ENCODE data around the gene CGN.
A peak's percentile ranks its signal among the peaks of the same experiment; 100 is the strongest.

CGN gene

DNA sequence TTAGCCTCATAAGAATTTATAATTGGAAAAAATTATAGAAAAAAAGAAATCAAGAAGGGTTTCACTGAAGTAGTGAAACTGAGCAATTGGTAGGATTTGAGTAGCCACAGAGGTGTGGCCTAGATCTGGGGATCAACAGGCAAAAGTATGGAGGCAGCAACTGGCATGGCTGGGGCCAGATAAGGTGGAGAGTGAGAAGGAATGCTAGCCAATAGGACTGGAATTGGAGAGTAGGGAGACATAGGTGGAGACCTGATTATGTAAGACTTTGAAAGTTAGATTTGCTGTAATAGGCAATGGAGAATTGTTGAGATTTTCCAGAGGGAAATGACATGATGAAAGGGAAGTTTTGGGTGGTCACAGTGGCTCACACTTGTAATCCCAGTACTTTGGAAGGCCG lies 24.6 kb upstream of the CGN start:
- DNase-seq (ENCODE audit: low read depth) = no peak
- TF ChIP-seq, protein P1, sequence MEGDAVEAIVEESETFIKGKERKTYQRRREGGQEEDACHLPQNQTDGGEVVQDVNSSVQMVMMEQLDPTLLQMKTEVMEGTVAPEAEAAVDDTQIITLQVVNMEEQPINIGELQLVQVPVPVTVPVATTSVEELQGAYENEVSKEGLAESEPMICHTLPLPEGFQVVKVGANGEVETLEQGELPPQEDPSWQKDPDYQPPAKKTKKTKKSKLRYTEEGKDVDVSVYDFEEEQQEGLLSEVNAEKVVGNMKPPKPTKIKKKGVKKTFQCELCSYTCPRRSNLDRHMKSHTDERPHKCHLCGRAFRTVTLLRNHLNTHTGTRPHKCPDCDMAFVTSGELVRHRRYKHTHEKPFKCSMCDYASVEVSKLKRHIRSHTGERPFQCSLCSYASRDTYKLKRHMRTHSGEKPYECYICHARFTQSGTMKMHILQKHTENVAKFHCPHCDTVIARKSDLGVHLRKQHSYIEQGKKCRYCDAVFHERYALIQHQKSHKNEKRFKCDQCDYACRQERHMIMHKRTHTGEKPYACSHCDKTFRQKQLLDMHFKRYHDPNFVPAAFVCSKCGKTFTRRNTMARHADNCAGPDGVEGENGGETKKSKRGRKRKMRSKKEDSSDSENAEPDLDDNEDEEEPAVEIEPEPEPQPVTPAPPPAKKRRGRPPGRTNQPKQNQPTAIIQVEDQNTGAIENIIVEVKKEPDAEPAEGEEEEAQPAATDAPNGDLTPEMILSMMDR (conservative IDR thresholded peaks at IDR 0.05; ENCODE audit: low read length) = no peak

DNA sequence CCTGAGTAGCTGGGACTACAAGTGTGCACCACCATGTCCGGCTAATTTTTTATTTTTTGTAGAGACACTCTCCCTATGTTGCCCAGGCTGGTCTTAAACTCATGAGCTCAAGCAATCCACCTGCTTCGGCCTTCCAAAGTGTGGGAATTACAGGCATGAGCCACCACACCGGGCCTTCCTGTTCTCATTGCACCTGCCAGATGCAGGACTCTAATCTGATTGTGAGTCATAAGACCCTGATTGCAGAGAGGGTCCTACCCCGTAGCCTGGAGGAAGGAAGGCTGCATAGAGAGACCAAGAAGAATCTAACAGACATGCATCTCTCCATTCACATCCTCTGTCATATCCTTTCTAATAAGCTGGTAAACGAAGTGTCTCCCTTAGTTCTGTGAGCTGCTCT lies 19.5 kb upstream of the CGN start:
- DNase-seq (ENCODE audit: low read depth) = no peak
- H3K4me3 ChIP-seq (ENCODE audit: low read length) = no peak overlapping the region
- TF ChIP-seq, protein P1 (conservative IDR thresholded peaks at IDR 0.05; ENCODE audit: low read length) = no peak

More for the DNA sequence above, 24.6 kb upstream of the CGN start:
- H3K4me3 ChIP-seq (ENCODE audit: low read length) = no peak overlapping the region

DNA sequence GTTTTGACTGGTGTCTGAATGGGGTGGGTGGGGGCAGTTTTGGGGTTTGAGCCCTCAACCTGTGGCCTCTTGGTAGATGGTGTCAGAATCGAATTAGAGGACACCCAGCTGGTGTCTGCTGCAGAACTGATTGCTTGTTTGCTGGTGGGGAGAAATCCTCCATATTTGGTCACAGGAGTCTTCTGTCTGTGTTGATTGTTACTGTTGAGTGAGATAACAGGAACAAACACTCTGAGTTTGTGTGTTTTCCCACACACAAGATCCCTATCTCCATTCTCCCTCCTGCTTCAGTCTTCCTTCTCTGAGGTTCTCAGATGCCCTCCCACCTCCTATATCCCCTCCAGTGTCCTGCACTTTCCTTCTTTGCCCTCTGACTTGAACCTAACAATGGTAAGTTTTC lies 19.1 kb upstream of the CGN start:
- no peak for DNase-seq (ENCODE audit: low read depth)
- H3K4me3 ChIP-seq (ENCODE audit: low read length) = no peak overlapping the region
- TF ChIP-seq, protein P1 (conservative IDR thresholded peaks at IDR 0.05; ENCODE audit: low read length) = no peak

DNA sequence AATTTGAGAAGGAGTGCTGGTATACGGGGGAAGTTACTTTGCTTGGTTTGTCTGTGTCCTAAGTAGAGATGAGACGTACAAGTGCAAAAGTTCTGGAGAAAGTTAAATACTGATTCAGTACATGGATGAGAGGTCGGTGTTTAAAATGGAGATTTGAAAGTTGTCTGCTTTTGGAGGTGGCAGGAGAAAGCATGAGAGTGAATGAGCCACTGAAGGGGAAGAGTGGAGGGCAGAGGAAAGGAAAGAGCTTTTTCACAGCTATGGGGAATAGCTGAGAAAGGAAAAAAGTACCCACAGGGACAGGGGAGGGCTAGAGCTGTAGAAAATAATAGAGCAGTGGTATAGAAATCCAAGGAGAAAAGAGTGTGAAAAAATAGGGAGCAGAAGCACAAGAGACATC lies 18.1 kb upstream of the CGN start:
- TF ChIP-seq, protein P1 (conservative IDR thresholded peaks at IDR 0.05; ENCODE audit: low read length) = no peak
- no peak overlapping the region for H3K4me3 ChIP-seq (ENCODE audit: low read length)
- no peak for DNase-seq (ENCODE audit: low read depth)

DNA sequence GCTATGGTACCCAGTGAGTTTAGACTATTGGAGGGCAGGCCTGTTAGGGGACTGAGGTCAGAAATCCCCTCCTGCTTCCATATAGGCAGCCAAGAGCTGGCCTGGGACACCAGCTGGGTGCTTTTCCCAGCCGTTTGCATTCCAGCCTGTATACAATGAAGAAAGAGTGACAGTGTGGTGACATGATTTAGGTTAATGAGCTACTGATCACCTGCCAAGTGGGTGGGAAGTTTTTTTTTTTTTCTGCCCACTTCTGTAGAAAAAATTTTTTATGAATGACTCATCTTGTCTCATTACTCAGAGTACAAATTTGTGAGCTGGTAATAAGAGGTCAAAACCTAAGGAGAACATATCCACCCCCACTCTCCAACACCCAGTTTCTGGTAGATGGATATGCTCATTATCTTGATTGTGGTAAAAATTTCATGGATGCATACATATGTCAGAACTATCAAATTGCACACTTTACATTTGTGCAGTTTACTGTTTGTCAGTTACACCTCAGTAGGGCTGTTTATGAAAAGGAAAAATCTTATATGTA lies 16.4 kb upstream of the CGN start:
- no peak overlapping the region for H3K4me3 ChIP-seq (ENCODE audit: low read length)
- TF ChIP-seq, protein P1 (conservative IDR thresholded peaks at IDR 0.05; ENCODE audit: low read length) = no peak
- DNase-seq (ENCODE audit: low read depth) = peak; percentile 79

DNA sequence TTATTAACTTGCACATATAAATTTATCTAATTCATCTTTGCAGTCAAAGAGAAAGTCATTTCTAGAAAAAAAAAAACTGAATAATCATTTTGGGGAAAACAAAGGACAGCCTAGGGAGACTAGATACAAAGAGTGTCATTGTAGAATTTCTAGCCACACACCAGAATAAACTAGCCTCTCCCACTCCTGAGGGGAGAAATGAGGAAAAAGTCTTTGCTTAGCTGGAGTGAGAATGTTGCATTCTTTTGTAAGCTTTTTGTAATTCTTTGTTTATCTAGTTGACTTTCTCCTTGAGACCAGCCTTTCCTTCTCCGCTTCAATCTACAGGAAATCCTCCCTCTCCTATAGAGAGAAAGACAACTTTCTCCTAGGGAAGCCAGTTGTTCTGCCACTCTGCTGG lies 15.9 kb upstream of the CGN start:
- no peak overlapping the region for H3K4me3 ChIP-seq (ENCODE audit: low read length)
- no peak for DNase-seq (ENCODE audit: low read depth)
- TF ChIP-seq, protein P1 (conservative IDR thresholded peaks at IDR 0.05; ENCODE audit: low read length) = no peak

DNA sequence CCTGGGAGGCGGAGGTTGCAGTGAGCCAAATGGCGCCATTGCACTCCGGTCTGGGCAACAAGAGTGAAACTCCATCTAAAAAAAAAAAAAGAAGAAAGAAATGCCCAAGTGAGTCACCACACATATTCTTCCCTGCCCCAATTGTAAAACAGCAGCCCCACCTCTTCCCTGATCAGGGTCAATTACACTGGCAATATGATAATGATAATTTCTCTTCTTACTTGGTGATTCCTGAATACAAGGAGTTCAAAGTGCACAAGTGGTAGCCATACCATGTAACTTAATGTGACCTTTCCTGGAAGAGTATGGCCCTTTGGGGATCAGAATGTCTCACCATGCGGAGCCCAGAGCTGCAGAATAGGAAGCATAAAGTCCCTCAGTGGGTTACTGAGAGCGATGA lies 11.8 kb upstream of the CGN start:
- no peak for DNase-seq (ENCODE audit: low read depth)
- TF ChIP-seq, protein P1 (conservative IDR thresholded peaks at IDR 0.05; ENCODE audit: low read length) = no peak
- H3K4me3 ChIP-seq (ENCODE audit: low read length) = no peak overlapping the region
